GM06990 (cell line): ENCODE data around the gene CYP4F22.
A peak's percentile ranks its signal among the peaks of the same experiment; 100 is the strongest.
"Not testable (repeated sequence)": the region's sequence is repeated elsewhere in the genome, so short reads cannot be mapped to it uniquely, and the experiment has no call there.

Experiments used
- DNase-seq: peaks from one replicate; pipeline ENCODE4 v3.0.0-alpha.2; 2011; ENCODE audit not compliant: insufficient read length; ENCODE audit errors: extremely low read depth
- H3K27me3 ChIP-seq: replicated peaks from 2 replicates; pipeline ENCODE4 v1.6.0; 2011; ENCODE audit warnings: low read length; ENCODE audit not compliant: control insufficient read depth, insufficient read depth
- H3K36me3 ChIP-seq: 2 replicates; pipeline ENCODE4 v1.5.1; 2011; ENCODE audit warnings: low read length; ENCODE audit not compliant: control insufficient read depth, insufficient read depth
- H3K4me3 ChIP-seq: replicated peaks from 2 replicates; pipeline ENCODE4 v1.5.1; 2011; ENCODE audit warnings: low read depth, mild to moderate bottlenecking, control low read depth, low read length
- TF ChIP-seq, protein P1 (sequence below): IDR thresholded peaks from 2 replicates; pipeline ENCODE4 v1.5.1; 2011; ENCODE audit warnings: low read length, control low read depth, mild to moderate bottlenecking, inconsistent platforms; ENCODE audit not compliant: insufficient read depth, poor library complexity, severe bottlenecking

The CYP4F22 gene

GRCh38 chr19:15467734-15468214 is 40.6 kb upstream of the CYP4F22 start:
- H3K4me3 ChIP-seq: no peak overlapping the region
- no peaks in the 10 kb centered on the region for H3K36me3 ChIP-seq
- no peaks in the 10 kb centered on the region for H3K27me3 ChIP-seq
- DNase-seq: no peak
- TF ChIP-seq, protein P1, sequence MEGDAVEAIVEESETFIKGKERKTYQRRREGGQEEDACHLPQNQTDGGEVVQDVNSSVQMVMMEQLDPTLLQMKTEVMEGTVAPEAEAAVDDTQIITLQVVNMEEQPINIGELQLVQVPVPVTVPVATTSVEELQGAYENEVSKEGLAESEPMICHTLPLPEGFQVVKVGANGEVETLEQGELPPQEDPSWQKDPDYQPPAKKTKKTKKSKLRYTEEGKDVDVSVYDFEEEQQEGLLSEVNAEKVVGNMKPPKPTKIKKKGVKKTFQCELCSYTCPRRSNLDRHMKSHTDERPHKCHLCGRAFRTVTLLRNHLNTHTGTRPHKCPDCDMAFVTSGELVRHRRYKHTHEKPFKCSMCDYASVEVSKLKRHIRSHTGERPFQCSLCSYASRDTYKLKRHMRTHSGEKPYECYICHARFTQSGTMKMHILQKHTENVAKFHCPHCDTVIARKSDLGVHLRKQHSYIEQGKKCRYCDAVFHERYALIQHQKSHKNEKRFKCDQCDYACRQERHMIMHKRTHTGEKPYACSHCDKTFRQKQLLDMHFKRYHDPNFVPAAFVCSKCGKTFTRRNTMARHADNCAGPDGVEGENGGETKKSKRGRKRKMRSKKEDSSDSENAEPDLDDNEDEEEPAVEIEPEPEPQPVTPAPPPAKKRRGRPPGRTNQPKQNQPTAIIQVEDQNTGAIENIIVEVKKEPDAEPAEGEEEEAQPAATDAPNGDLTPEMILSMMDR: no peak

DNA sequence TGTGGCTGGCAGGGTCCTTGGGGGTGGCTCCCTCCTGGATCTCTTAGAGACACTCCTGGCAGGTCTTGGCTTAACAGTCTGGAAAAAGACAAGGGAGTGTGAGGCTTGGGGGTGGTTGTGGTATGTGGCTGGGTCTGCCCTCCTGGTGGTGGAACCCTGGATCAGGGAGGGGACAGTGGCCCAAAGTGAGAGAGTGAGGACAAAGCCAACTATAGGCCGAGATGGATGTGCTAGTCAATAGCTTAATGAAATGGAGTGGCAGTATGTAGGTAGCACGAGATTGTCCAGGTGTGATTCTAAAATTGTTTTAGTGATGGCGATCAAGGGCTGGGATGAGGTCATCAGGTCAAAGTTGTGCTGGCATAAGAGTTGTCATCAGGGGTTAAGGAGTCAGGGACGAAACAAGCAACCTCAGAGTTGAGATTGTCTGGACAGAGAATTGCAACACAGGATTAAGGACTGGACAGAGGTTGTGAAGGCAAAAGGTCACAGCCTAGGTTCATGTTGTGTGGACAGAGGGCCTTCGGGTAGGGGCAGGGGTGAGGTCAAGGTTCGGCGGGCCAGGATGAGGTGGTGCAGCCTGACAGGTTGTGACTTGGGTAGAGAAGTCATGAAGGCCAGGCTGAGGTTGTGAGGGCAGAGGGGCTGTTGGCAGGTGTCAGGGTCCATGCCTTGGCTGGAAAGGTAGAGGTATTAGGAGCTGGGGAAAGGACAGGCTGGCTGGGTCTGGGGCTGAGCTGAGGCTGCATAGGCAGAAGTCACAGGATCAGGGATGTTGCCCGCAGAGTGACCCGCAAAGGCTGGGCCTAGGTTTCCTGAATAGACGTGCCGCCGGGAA is 39.4 kb upstream of the CYP4F22 start:
- TF ChIP-seq, protein P1: no peak
- H3K4me3 ChIP-seq: no peak overlapping the region
- no peaks in the 10 kb centered on the region for H3K36me3 ChIP-seq
- DNase-seq: no peak
- no peaks in the 10 kb centered on the region for H3K27me3 ChIP-seq

GRCh38 chr19:15469513-15470297 is 38.6 kb upstream of the CYP4F22 start:
- H3K27me3 ChIP-seq: no peaks in the 10 kb centered on the region
- peak; percentile 48 for DNase-seq
- TF ChIP-seq, protein P1: no peak
- H3K4me3 ChIP-seq: peak overlapping the region; percentile 51
- H3K36me3 ChIP-seq: no peaks in the 10 kb centered on the region

DNA sequence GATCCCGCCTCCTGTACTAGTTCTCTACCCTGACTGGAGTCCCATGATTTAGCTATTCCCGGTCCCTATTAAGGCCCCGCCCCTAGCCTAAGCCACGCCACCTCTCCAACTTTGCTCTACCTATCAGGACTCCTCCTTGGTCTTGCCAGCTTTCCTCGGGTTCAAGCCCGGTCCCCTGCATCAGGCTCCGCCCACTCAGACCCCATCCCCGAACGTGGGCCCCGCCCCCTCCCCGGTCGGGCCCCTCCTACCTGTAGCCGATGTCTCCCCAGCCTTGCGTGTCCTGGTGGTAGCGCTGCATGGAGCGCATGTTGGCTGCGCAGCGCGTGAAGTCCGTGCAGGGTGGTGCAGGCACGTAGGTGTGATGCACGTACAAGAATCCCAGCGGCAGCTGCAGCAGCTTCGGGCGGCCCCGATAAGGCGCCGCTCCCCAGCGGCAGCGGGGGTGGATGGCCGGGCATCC is 36.7 kb upstream of the CYP4F22 start:
- no peaks in the 10 kb centered on the region for H3K27me3 ChIP-seq
- no peak overlapping the region for H3K4me3 ChIP-seq
- TF ChIP-seq, protein P1: no peak
- no peaks in the 10 kb centered on the region for H3K36me3 ChIP-seq
- DNase-seq: no peak

- H3K27me3 ChIP-seq, DNase-seq, H3K36me3 ChIP-seq, H3K4me3 ChIP-seq: not testable (repeated sequence)
Measured at GRCh38 chr19:15473821-15474220, 34.5 kb upstream of the CYP4F22 start.

- no peak for DNase-seq
- H3K36me3 ChIP-seq: no peaks in the 10 kb centered on the region
- H3K27me3 ChIP-seq: no peaks in the 10 kb centered on the region
- TF ChIP-seq, protein P1: no peak
- no peak overlapping the region for H3K4me3 ChIP-seq
Measured at GRCh38 chr19:15475169-15475568, 33.2 kb upstream of the CYP4F22 start.
